Aorta (tissue), 5 donors: ENCODE measurements around the gene BEND5. TPM values are rescaled to one million over a fixed set of nuclear protein-coding genes. Genes with fewer than 3 reads are reported as not detected.

Experiments used
- ATAC-seq: fragments of 200-7000 bp; cut with Tn5 transposase; one replicate; pipeline ENCODE4 v1.9.1; 2022; ENCODE audit warnings: moderate library complexity; ENCODE audit not compliant: low FRiP score
- DNase-seq, 2 donors: peaks; one replicate each; pipeline ENCODE4 v3.0.0-alpha.2; 2020
- H3K27ac ChIP-seq, 2 donors: one replicate each; pipeline ENCODE4 v1.5.1; 2013; ENCODE audit warnings: low read length in 2 of 2, mild to moderate bottlenecking in 2 of 2, moderate library complexity in 2 of 2, control low read depth in 1 of 2, inconsistent platforms in 1 of 2, low read depth in 1 of 2
- H3K27me3 ChIP-seq, 2 donors: one replicate each; pipeline ENCODE4 v1.6.1; 2013; ENCODE audit warnings: control low read depth in 1 of 2, low read length in 1 of 2, mild to moderate bottlenecking in 1 of 2, moderate library complexity in 1 of 2; ENCODE audit not compliant: insufficient read depth in 2 of 2, control insufficient read depth in 1 of 2
- H3K36me3 ChIP-seq, 2 donors: one replicate each; pipeline ENCODE4 v1.6.1; 2013; ENCODE audit warnings: control low read depth in 1 of 2, low read length in 1 of 2, mild to moderate bottlenecking in 1 of 2; ENCODE audit not compliant: insufficient read depth in 2 of 2, control insufficient read depth in 1 of 2
- H3K4me1 ChIP-seq, 2 donors: one replicate each; pipeline ENCODE4 v1.6.1; 2013; ENCODE audit warnings: low read length in 2 of 2, control low read depth in 1 of 2, mild to moderate bottlenecking in 1 of 2, moderate library complexity in 1 of 2; ENCODE audit not compliant: insufficient read depth in 2 of 2, control insufficient read depth in 1 of 2
- H3K4me3 ChIP-seq, 2 donors: one replicate each; pipeline ENCODE4 v1.5.1; 2013; ENCODE audit warnings: low read length in 2 of 2, control low read depth in 1 of 2, mild to moderate bottlenecking in 1 of 2
- H3K9me3 ChIP-seq: one replicate; pipeline ENCODE4 v1.6.1; 2013; ENCODE audit warnings: mild to moderate bottlenecking, low read length; ENCODE audit not compliant: control insufficient read depth
- whole genome bisulfite sequencing, 2 donors: extraction: QIAGEN DNeasy Blood & Tissue Kit; methylation state at CpG; one replicate each; pipeline ENCODE4 v1.1.7; 2013; 5-methylcytosine and 5-hydroxymethylcytosine counted together
- intact Hi-C, 2 donors: fragments of 100-400 bp; cut with DNase I; formaldehyde crosslinking; loops; one replicate each; pipeline versions ENCODE4 v1.14.2 to v1.15.0; 2022
- polyA plus RNA-seq, 2 donors: library from polyadenylated mRNA; stranded (reverse); fragments of 200-250 nt; gene quantifications; one replicate each; pipeline ENCODE4 v1.2.3, GENCODE V29; 2013
- total RNA-seq, 2 donors: library from RNA; stranded (reverse); fragmentation: NEBNext Ultra II Directional; extraction: Animal tissue kit (Norgen Biotek cat#: 25700); gene quantifications; one replicate each; pipeline ENCODE4 v1.2.1, GENCODE V29; 2021
- donor health status: healthy with polysubstance abuse.
- donor health status: Bipolar disorder and iron deficiency.
- donor health status: DM: no; HTN: no; CAD: no.
- donor health status: DM: no; HTN: no; CAD: no.
- donor health status: DM: yes; HTN: yes; CAD: no.

Gene BEND5
- total and polyA plus RNA-seq, 4 donors = 2.1 to 11.2 (median 7.0) TPM

- no peak for ATAC-seq
- intact Hi-C loops = no loop called here
- WGBS, 2 donors = 66 to 68% methylated on average over 3 of the region's 3 CpGs
These were observed 88.5 kb downstream of the BEND5 start for GRCh38 chr1:48688102-48688760.

GRCh38 chr1:48687282-48688045, 89.2 kb downstream of the BEND5 start:
- Histone ChIP-seq H3K4me1 (peaks cover 6 to 7% of the 10 kb centered on the region in 2 donors), H3K27ac (no peak overlapping the region), H3K4me3 (no peak overlapping the region), H3K36me3 (no peaks in the 10 kb centered on the region), H3K9me3 (no peaks in the 10 kb centered on the region), H3K27me3 (no peaks in the 10 kb centered on the region)
- WGBS, 2 donors = 88 to 90% methylated on average over 13 of the region's 13 CpGs
- intact Hi-C loops = no loop called here
- no peak for DNase-seq
- ATAC-seq = no peak

More at GRCh38 chr1:48688102-48688760, 88.5 kb downstream of the BEND5 start:
- Histone ChIP-seq H3K4me3 (no peak overlapping the region), H3K9me3 (no peaks in the 10 kb centered on the region), H3K27me3 (no peaks in the 10 kb centered on the region), H3K4me1 (peaks cover 3% of the 10 kb centered on the region in 2 donors), H3K27ac (no peak overlapping the region), H3K36me3 (no peaks in the 10 kb centered on the region)
- DNase-seq = no peak

- Histone ChIP-seq H3K4me1 (peaks cover 7 to 10% of the 10 kb centered on the region in 2 donors), H3K36me3 (no peaks in the 10 kb centered on the region), H3K27me3 (no peaks in the 10 kb centered on the region), H3K9me3 (no peaks in the 10 kb centered on the region), H3K27ac (no peak overlapping the region), H3K4me3 (no peak overlapping the region)
- ATAC-seq = no peak
- 95 to 98% methylated on average over 5 of the region's 5 CpGs for WGBS, 2 donors
- intact Hi-C loops = no loop called here
- DNase-seq = no peak
These were observed 90.5 kb downstream of the BEND5 start for GRCh38 chr1:48686159-48686558.

- Histone ChIP-seq H3K4me1 (peaks cover 9 to 10% of the 10 kb centered on the region in 2 donors), H3K36me3 (no peaks in the 10 kb centered on the region), H3K9me3 (no peaks in the 10 kb centered on the region), H3K27me3 (no peaks in the 10 kb centered on the region), H3K27ac (peak overlapping the region; percentile 96 to 99), H3K4me3 (no peak overlapping the region)
- WGBS, 2 donors = 20 to 30% methylated on average over 4 of the region's 4 CpGs
- DNase-seq = no peak
- no peak for ATAC-seq
- intact Hi-C loops = loop anchor here in 1 of 2 donors (5.0 kb wide), 2 partner anchors 93 to 123 kb away; partner anchors contain the start of gene BEND5
These were observed 92.3 kb downstream of the BEND5 start for GRCh38 chr1:48684381-48684780.

GRCh38 chr1:48683839-48684238, 92.9 kb downstream of the BEND5 start:
- Histone ChIP-seq H3K36me3 (no peaks in the 10 kb centered on the region), H3K27ac (peak overlapping the region; percentile 96 to 99), H3K27me3 (no peaks in the 10 kb centered on the region), H3K4me1 (peaks cover 9 to 10% of the 10 kb centered on the region in 2 donors), H3K4me3 (no peak overlapping the region), H3K9me3 (no peaks in the 10 kb centered on the region)
- intact Hi-C loops = loop anchor here in 1 of 2 donors (5.0 kb wide), 2 partner anchors 93 to 123 kb away; partner anchors contain the start of gene BEND5
- DNase-seq (peak in 1 of 2 donors; percentile 60), ATAC-seq (peak; percentile 78)
- WGBS, 2 donors = 7 to 9% methylated on average over 3 of the region's 3 CpGs

- ATAC-seq (peak; percentile 21), DNase-seq (peak in 1 of 2 donors; percentile 62)
- H3K27ac ChIP-seq = peak overlapping the region; percentile 89 to 92
- H3K9me3 ChIP-seq = no peaks in the 10 kb centered on the region
- no peaks in the 10 kb centered on the region for H3K36me3 ChIP-seq
- H3K4me1 ChIP-seq = peaks cover 9 to 10% of the 10 kb centered on the region in 2 donors
- H3K27me3 ChIP-seq = no peaks in the 10 kb centered on the region
- intact Hi-C loops = loop anchor here in 1 of 2 donors (5.0 kb wide), 2 partner anchors 96 to 126 kb away; partner anchors contain the start of gene BEND5
- WGBS, 2 donors = 7% methylated on average over 4 of the region's 4 CpGs
- H3K4me3 ChIP-seq = no peak overlapping the region
These were observed 95.0 kb downstream of the BEND5 start for GRCh38 chr1:48681476-48682305.

GRCh38 chr1:48680411-48681035, 96.2 kb downstream of the BEND5 start:
- Histone ChIP-seq H3K27ac (peak overlapping the region; percentile 64 to 92), H3K4me1 (peaks cover 9 to 10% of the 10 kb centered on the region in 2 donors), H3K4me3 (no peak overlapping the region), H3K27me3 (no peaks in the 10 kb centered on the region), H3K36me3 (no peaks in the 10 kb centered on the region), H3K9me3 (no peaks in the 10 kb centered on the region)
- 47 to 53% methylated on average over 10 of the region's 10 CpGs for WGBS, 2 donors
- DNase-seq (no peak), ATAC-seq (no peak)
- intact Hi-C loops = loop anchor here in 1 of 2 donors (5.0 kb wide), 2 partner anchors 97 to 127 kb away; partner anchors contain the start of gene BEND5

- Histone ChIP-seq H3K36me3 (no peaks in the 10 kb centered on the region), H3K27me3 (no peaks in the 10 kb centered on the region), H3K9me3 (no peaks in the 10 kb centered on the region), H3K4me3 (no peak overlapping the region), H3K4me1 (peaks cover 9% of the 10 kb centered on the region in 2 donors), H3K27ac (no peak overlapping the region)
- intact Hi-C loops = loop anchor here in 1 of 2 donors (5.0 kb wide), 3 partner anchors 97 to 137 kb away; partner anchors contain the start of gene BEND5
- DNase-seq = no peak
- WGBS, 2 donors = 67 to 68% methylated on average over 6 of the region's 6 CpGs
- ATAC-seq = no peak
These were observed 96.8 kb downstream of the BEND5 start for GRCh38 chr1:48679859-48680258.
